ENCODE measurements around the gene INSM1.
"Not testable (repeated sequence)": the region's sequence is repeated elsewhere in the genome, so short reads cannot be mapped to it uniquely, and the experiment has no call there.

INSM1 gene

GRCh38 chr20:20367575-20368417 is at the start of gene INSM1:
INSM1 (plus strand) TSS chr20:20368104; CDS start chr20:20368268, 164 bp downstream.
- DNase-seq, result no peak

- DNase-seq, result no peak
Measured at GRCh38 chr20:20318365-20319161, 49.3 kb upstream of the INSM1 start.

- DNase-seq, result no peak
Measured at GRCh38 chr20:20321134-20321533, 46.8 kb upstream of the INSM1 start.

GRCh38 chr20:20321917-20322316 is 46.0 kb upstream of the INSM1 start:
- no peak for DNase-seq

GRCh38 chr20:20322912-20323311 is 45.0 kb upstream of the INSM1 start:
- no peak for DNase-seq

GRCh38 chr20:20327746-20328145 is 40.2 kb upstream of the INSM1 start:
- DNase-seq, result no peak

GRCh38 chr20:20329564-20329963 is 38.3 kb upstream of the INSM1 start:
- DNase-seq, result no peak

- no peak for DNase-seq
Measured at GRCh38 chr20:20331156-20331555, 36.7 kb upstream of the INSM1 start.

- DNase-seq, result no peak
Measured at GRCh38 chr20:20331817-20332216, 36.1 kb upstream of the INSM1 start.

GRCh38 chr20:20333866-20334265 is 34.0 kb upstream of the INSM1 start:
- no peak for DNase-seq

- DNase-seq, result no peak
Measured at GRCh38 chr20:20334489-20334888, 33.4 kb upstream of the INSM1 start.

GRCh38 chr20:20338133-20338730 is 29.7 kb upstream of the INSM1 start:
- no peak for DNase-seq

- DNase-seq, result no peak
Measured at GRCh38 chr20:20340443-20340842, 27.5 kb upstream of the INSM1 start.

GRCh38 chr20:20341371-20341770 is 26.5 kb upstream of the INSM1 start:
- no peak for DNase-seq

GRCh38 chr20:20342066-20342465 is 25.8 kb upstream of the INSM1 start:
- no peak for DNase-seq

- no peak for DNase-seq
Measured at GRCh38 chr20:20343932-20344331, 24.0 kb upstream of the INSM1 start.

- DNase-seq, result no peak
Measured at GRCh38 chr20:20344476-20344875, 23.4 kb upstream of the INSM1 start.

- DNase-seq, result no peak
Measured at GRCh38 chr20:20353576-20353975, 14.3 kb upstream of the INSM1 start.

- DNase-seq, result not testable (repeated sequence)
Measured at GRCh38 chr20:20355503-20355902, 12.4 kb upstream of the INSM1 start.

GRCh38 chr20:20358801-20359200 is 9.1 kb upstream of the INSM1 start:
- DNase-seq, result no peak

- DNase-seq, result no peak
Measured at GRCh38 chr20:20359628-20360027, 8.3 kb upstream of the INSM1 start.

GRCh38 chr20:20360464-20360863 is 7.4 kb upstream of the INSM1 start:
- peak; percentile 61 for DNase-seq

- no peak for DNase-seq
Measured at GRCh38 chr20:20362774-20363433, 5.0 kb upstream of the INSM1 start.

Measured in activated CD8-positive, alpha-beta memory T cell treated with anti-CD3 and anti-CD28 coated beads for 24 hours (primary cell).